ENCODE measurements around the gene CHPT1.

Gene CHPT1

DNA sequence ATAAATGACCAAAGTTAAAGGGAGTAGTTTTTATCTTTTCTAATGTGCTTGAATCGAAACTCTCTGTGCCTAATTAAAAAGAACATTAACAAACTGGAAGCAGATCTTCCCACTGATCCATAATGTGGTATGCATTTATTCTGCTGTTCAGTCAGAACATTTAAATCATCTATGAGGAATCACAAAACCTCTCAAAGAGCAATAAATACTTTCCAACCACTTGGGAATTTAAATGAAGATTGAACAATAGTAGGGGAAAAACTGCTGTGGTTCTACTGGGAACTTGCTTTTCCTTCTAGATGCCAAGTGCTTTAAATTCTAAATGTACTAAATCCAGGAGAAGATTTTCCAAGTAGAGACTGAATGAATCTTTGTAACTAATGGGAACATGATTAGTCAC, 12.3 kb upstream of the CHPT1 start:
- DNase-seq (ENCODE audit: low read depth in 2 of 2): no peak

DNA sequence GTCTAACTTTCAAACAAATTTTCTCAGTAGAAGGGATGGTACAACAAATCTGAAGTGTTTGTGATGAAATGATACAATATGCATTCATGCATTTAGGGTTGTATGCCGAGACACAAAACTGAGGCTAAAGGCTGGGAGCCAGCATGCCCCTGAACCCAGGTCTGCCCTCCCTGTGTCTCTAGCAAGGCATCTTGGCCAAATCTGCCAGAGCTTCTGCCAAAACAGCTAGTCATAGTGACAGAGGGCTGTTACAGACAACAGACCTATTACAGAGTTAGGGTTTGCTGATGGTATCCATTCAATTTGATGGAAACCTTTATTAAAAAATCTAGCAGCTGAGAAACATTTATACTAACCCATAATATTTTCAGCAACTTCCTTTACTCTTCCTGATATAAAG, 11.3 kb upstream of the CHPT1 start:
- DNase-seq (ENCODE audit: low read depth in 2 of 2): no peak

DNA sequence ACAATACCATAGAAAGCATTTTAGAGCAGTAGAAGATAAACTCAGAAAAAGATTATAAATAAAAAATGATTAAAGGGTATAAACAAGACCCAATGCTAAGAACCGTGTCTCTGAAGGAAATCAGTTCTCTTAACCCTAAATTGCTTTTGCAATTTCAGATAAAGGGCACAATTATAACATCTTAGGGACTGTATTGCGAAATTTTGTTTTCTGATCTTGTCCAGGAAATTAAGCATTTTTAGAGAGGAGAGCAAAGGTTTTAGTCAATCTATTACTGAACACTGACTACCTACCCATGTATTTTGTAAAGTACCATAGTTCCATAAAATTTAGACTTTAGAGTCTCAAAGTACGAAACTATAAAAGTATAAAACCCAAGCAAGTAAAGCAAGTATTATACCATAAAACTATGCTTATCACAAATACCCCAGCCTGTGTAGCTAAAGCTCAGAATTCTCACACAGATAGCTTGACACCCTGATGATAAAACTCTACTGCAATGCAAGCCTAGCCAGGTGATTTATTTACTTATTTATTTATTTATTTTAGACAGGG, 6.8 kb upstream of the CHPT1 start:
- DNase-seq (ENCODE audit: low read depth in 2 of 2): no peak

DNA sequence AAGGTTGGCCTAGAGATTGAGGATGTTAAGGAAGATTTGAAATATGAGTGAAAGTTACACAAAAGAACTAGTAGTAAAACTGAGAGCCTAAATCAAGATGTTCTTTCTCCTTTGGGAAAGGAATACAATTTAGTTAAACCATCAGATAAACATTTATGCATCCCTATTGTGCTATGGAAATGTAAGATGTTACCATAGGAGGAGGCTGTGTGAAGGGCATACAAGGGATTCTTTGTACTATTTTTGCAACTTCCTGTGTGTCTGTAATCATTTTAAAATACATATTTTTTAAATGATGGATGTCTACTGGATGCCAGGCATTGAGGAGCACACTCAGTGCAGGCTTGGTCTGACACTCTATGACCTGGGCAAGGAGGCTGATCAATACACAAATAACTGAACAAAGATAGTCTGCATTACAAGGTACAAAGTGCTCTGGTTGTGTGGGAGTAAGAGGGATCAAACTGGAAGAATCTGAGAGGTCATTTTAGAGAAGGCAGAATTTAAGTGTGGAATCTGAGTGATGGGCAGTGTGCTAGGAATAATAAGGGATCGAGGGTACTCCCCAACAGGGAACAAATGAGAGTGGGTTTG, 5.8 kb upstream of the CHPT1 start:
- DNase-seq (ENCODE audit: low read depth in 2 of 2): no peak

DNA sequence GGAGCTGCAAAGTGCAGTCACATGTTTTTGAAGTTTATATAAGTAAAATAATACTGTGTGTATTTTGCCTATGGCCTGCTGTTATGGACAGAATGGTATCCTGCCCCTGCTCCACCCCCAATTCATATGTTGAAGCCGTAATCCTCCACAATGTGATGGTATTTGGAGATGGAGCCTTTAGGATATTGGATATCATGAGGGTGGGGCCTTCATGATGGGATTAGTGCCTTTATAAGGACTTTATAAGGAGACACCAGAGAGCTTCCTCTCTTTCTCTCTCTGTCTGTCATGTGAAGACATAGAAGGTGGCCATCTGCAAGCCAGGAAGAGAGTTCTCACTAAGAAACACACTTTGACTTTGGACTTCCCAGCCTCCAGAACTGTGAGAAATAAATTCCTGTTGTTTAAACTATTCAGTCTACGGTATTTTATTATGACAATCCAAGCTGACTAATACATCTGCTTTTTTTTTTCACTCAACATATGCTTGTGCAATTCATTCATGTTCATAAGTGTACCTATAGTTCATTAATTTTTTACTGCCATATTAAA, 3.1 kb upstream of the CHPT1 start:
- no peak for DNase-seq (ENCODE audit: low read depth in 2 of 2)

DNA sequence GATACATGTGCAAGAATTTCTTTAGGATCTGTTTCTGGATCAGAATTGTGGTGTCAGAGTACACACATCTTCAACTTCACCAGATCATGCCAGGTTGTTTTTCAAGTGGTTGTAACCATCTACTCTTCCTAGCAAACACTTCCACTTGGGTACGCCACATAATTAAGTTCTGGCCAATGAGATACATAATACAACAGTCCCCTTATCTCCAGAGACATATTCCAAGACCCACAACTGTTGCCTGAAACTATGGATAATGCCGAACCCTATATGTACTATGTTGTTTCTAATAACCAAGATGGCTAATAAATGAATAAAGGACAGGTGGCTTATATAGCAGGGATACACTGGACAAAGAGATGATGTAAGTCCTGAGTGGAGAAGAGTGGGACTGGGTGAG, 2.5 kb upstream of the CHPT1 start:
- DNase-seq (ENCODE audit: low read depth in 2 of 2): no peak

DNA sequence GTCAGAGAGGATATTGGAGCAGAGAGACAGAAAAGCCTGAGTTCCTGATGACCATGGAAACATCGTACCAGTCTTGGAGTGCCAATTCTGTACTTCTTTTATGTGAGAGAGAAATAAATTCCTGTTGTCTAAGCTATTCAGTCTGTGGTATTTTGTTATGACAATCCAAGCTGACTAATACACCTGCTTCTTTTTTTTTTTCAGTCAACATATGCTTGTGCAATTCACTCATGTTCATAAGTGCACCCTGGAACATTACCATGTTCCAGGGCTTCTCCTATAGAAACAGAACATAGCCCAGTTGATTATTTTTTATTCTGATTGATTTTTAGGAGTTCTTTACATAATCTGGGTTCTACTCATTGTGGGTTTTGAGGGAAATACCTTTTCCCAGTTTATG, 1.7 kb upstream of the CHPT1 start:
- DNase-seq (ENCODE audit: low read depth in 2 of 2): no peak

DNA sequence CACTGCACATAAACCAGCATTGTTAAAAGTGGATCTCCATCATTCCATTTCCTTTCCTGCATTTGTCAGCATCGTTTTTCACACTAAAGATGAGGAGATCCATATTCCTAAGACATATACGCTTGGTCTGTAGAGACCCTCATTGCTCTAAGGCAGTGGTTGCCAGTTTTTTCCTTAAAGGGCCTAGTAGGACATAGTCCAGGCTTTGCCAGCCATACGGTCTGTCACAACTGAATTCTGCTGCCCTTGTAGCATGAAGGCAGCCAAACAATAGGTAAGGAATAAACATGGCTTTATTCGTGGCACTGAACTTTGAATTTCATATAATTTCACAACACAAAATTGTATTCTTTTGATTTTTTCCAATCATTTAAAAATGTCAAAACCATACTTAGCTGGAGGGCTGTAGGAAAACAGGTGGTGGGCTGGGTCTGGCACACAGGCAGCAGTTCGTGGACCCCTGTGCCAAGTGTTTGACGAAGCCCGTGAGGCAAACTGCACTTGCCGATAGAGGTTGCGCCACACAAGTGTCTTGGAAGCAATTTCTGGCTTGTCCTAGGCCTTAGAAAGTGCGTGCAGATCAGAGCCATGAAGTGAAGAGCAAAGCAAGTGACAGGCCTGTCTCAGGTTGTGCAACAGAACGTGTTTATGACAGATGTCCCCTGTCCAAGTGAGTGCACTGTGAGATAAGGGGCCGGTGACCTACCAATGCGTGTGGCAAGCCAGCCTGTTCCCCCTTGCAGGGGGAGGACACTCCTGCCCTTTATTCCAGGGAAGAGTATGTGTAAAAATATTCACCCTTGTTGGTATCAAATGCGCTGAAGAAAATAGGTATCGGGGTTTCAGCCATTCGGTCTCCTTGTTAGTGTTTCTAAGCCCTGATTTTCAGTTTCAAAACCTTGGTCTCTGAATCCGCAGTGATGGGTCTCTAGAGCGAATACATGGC, 916 bp upstream of the CHPT1 start:
- no peak for DNase-seq (ENCODE audit: low read depth in 2 of 2)

DNA sequence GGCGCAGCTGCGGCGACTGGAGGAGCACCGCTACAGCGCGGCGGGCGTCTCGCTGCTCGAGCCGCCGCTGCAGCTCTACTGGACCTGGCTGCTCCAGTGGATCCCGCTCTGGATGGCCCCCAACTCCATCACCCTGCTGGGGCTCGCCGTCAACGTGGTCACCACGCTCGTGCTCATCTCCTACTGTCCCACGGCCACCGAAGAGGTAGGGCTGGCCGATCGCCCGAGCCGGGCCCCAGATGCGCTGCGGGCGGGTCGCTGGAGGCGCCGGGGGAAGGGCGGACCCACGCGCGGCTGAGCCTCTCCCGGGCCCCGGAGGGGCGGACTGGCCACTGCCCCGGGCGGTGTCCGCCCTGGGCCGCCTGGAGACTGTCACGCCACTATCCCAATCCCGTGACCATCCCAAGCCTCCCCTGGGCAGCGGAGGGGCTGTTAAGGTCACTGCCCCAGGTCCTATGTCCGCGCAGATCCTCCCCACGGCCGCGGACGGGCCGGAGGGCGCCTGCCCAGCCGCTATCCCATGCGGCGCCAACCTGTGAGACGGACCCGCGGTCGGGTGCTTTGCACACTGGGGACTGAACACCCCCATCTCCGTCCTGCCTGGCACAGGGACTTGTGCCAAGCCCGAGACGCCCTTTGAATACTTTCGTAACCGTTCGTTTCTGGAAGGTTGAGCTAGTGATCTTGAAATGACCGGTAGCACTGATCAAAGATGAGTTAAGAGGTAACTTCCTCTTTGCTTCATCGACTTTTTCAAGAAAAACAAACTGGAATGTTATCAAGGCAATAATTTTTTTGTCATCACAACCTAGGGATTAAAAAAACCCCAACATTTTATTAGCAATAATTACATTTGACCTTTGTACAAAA, 725 bp downstream of the CHPT1 start:
- no peak for DNase-seq (ENCODE audit: low read depth in 2 of 2)

DNA sequence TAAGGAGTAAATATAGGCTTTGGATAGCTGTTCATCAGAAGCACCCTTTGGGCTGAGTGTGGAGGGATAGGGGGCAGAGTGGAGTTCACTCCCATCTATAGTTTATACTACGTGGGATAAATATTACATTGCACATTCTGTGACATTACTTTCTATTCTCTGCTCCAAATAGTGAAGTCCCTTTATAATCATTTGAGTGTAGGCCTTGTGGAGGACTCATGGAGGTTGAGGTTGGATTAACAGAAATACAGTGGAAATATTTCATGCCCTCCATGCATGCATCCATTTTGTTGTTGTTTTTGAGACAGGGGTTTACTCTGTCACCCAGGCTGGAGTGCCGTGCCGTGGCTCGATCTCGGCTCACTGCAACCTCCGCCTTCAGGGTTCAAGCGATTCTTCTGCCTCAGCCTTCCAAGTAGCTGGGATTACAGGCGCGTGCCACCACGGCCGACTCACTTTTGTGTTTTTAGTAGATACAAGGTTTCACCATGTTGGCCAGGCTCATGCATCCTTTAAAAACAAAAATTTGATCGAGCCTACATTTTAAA, 1.4 kb downstream of the CHPT1 start:
- DNase-seq (ENCODE audit: low read depth in 2 of 2): no peak

DNA sequence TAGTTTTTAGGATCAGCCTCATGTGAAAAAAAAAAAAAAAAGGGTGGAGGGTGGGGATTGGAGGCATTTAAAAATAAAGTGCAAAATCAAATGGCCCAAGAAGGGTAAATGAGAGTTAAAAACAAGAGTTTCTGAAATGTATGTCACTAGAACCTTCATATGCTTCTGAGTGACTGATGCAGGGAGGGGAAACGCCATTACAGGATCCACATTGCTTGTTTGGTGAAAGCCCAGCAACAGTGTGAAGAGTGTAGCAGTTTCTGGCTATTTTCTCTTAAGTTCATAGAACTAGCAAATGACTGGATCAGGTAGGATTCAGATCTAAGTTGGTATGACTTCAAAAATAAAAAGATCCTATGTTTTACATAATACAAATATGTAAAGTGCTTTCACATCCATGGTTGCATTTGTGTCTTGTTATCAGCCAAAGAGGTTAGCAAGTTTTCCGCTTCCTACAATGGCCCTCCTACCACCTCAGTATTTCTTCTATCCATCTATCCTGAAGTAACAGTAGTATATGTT, 2.9 kb downstream of the CHPT1 start:
- DNase-seq (ENCODE audit: low read depth in 2 of 2): no peak

DNA sequence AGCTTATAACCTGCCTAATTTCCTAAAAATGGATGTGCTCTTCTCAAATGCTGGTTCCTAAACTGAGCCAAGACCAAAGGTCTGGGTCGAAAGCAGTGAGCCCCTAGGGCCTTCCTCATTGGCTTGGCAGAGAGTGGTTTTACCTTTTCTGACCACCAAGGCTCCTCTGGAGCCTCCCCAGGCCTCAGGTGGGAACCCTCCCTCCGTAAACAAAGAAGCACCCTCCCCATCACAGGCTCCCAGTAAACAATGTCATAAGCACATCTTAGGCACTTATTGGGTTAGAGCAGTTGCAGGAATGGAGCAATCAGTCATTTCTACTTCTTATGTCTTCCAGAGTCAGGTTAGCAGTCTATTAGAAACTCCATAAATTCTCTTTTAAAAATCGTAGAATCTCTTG, 6.0 kb downstream of the CHPT1 start:
- no peak for DNase-seq (ENCODE audit: low read depth in 2 of 2)

DNA sequence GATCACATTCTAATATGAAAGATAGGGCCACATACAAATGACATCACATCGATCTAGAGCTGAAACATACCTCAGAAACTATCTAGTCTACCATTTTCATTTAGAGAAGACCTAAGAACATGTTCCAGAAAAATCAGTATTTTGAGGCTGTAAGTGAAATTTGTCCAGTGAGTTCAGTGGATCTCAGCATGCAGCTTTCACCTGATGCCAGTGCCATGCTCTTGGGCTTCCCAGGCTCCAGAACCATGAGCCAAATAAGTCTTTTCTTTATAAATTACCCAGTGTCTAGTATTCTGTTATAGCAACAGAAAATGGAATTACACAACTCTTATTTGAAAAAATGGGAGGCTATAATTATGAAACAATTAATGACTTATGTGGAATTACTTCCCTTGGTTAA, 9.0 kb downstream of the CHPT1 start:
- no peak for DNase-seq (ENCODE audit: low read depth in 2 of 2)

DNA sequence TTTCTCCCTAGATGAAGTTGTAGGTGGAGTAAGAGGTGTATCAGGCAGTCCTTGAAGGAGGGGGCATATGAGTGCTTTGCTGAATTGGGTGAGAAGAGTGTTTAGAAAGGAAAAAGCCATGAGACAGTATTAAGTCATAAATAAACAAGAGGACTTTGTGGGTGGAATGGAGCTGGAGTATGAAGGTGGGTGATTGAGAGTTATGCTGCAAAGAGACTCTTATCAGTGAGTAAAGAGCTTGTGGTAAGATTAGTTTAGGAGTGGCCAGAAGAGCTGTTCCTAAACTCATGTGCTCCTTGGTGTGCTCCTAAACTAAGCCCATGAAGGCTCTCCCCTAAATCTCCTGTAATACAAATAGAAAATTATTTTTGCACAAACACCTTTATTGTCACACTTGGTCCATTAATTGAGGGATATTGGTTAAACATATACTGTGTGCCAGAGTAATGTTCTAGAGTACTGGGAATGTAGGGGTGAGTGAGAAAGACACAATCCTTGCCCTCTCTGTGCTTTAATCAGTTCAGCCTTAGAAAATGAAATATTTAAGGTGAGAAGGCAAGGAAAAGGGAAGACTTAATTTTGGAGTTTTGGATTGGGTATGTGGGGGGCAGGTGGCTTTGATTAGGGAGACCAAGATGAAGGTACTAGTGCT, 9.8 kb downstream of the CHPT1 start:
- DNase-seq (ENCODE audit: low read depth in 2 of 2): no peak

DNA sequence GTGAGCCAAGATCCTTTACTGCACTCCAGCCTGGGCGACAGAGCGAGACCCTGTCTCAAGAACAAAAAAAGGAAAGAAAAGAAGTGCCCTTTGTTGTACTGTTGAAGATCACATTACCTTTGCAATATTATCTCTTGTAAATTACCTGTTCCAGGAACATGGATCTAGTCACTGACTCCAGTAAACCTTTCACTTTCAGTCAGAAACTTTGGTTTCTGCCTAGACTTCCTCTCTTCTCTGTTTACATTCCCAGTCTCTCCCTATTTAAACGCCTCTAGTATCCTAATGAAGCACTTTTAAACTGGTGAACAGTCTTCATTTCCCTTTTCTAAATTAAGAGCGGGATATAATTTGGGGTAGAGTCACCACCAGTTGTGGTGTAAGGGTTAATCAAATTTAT, 12.8 kb downstream of the CHPT1 start:
- no peak for DNase-seq (ENCODE audit: low read depth in 2 of 2)

DNA sequence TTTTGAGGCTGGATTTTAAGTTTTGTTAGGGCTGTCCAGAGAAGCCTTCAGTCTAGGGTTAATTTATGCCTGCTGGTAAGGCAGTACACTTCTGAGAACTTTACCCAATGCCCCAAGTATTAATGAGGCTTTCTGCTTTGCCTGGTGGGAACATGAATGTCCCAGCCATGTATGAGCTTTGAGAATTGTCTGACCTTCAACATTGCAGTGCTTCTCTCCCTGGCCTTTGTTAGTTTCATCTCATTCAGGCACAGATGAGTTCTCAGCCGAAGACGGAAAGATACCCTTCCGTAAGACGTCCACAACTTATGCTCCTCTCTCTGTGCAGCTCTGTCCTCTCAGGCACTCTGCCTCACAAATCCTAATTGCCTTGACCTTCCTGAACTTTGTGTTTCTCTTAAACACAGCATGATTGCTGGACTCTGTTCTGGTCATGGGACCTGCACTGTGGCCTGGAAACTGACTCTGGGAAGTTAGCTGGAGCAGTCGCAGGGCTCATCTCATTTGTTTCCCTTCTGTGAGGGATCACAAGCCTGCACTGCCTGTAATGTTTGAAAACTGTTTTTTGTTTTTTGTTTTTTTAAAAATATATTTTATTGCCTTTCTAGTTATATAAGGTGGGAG, 15.7 kb downstream of the CHPT1 start:
- no peak for DNase-seq (ENCODE audit: low read depth in 2 of 2)

DNA sequence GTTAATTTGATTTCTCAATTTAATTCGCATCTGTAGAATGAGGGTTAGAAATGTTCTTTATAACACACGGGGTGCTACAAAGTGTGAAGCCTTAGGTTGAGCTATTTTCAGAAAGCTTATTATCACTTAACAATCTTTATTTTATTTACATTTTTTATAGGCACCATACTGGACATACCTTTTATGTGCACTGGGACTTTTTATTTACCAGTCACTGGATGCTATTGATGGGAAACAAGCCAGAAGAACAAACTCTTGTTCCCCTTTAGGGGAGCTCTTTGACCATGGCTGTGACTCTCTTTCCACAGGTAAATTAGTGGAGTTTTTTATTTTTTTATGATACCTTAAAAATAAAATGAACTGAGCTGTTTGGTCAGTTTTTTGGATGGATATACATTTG, 16.5 kb downstream of the CHPT1 start:
- no peak for DNase-seq (ENCODE audit: low read depth in 2 of 2)

DNA sequence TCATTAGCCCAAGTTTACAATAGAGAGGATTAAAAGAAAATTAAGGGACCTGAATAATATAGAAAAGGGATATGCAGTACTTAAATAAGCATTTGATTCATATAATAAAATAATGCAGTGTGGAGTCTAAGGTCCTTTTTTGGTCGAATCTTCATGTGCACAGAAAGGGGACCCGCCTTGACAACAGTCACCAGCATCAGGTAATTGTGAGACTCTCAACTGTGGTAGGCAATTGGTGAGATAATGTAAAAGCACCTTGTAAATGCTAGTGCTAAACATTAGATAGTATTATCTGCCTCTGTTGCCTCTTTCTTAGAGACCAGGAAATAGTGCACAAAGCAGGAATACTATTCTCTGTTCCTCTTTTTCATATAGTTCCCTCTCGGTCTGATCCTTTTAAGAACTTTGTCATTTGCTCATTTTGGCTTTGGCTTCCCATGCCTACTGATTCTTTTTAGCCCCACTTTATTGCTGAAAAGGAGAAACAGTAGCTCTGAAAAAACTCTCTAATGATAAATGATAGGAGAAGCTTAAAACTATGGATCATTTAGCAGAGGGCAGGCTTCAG, 17.5 kb downstream of the CHPT1 start:
- no peak for DNase-seq (ENCODE audit: low read depth in 2 of 2)

DNA sequence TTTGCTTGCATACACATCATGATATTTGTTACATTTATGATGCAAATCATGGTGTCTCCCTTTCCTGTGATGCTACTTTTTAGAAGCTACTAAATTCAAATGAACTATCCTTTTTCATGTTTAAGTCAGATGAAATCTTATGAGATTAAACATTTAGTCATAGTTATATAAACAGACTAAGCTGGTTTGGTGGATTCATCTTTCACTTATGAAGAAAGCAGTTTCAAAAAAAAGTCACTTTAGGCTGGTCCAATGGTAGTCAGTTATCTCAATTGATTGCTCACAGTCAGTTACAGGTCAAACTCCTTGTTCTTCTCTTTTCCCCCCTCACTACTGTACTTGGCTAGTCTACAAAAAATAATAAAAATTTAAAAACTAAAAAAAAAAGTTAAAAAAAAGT, 22.1 kb downstream of the CHPT1 start:
- no peak for DNase-seq (ENCODE audit: low read depth in 2 of 2)

DNA sequence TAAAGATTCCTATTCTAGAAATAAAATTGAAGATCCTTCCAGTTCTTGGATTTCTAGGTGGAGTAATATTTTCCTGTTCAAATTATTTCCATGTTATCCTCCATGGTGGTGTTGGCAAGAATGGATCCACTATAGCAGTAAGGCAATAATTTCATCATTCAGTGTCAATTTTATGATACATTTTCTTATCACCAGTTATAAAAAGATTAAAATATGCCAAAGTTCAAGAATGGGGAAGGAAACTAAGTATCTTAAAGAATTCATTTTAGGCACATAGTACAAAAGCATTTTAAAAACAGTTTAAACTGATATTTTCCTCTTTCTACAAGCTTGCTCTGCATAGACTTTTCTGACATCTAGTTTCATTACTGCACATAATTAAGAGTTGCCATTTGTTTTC, 22.7 kb downstream of the CHPT1 start:
- no peak for DNase-seq (ENCODE audit: low read depth in 2 of 2)
